ENCODE results near the gene DNAJC5G. TPM values are rescaled to one million over a fixed set of nuclear protein-coding genes. Genes with fewer than 3 reads are reported as not detected.
"Not testable (repeated sequence)": the region's sequence is repeated elsewhere in the genome, so short reads cannot be mapped to it uniquely, and the experiment has no call there.

The DNAJC5G gene
- total and polyA plus RNA-seq, 9 donors, result 0.16 to 0.83 (median 0.56) TPM; not detected in 6

- no peaks in the 10 kb centered on the region for H3K4me1 ChIP-seq (ENCODE audit: insufficient read depth)
- no peak for DNase-seq
- no peak overlapping the region for H3K4me3 ChIP-seq
- intact Hi-C loops (cut with DNase I), result no loop called here
- no peak overlapping the region for H3K27ac ChIP-seq
- H3K27me3 ChIP-seq, result no peaks in the 10 kb centered on the region
- TF ChIP-seq POLR2A (IDR thresholded peaks at IDR 0.05) (no peak), CTCF (IDR thresholded peaks at IDR 0.05) (no peak), EP300 (IDR thresholded peaks at IDR 0.05) (no peak)
- H3K9me3 ChIP-seq, result no peaks in the 10 kb centered on the region
- WGBS, 3 donors, result 85 to 86% (median 85%) methylated on average over 8 of the region's 8 CpGs
- no peaks in the 10 kb centered on the region for H3K36me3 ChIP-seq
Measured at GRCh38 chr2:27294928-27295327, 19.7 kb downstream of the DNAJC5G start.

GRCh38 chr2:27296481-27296880, 21.2 kb downstream of the DNAJC5G start:
- no peak overlapping the region for H3K4me3 ChIP-seq
- DNase-seq, result no peak
- intact Hi-C loops (cut with DNase I), result no loop called here

GRCh38 chr2:27297195-27297594, 22.0 kb downstream of the DNAJC5G start:
- Histone ChIP-seq H3K4me1 (ENCODE audit: insufficient read depth) (no peaks in the 10 kb centered on the region), H3K36me3 (no peaks in the 10 kb centered on the region), H3K27ac (no peak overlapping the region), H3K4me3 (no peak overlapping the region), H3K27me3 (no peaks in the 10 kb centered on the region), H3K9me3 (no peaks in the 10 kb centered on the region)
- intact Hi-C loops (cut with DNase I), result no loop called here
- no peak for DNase-seq
- TF ChIP-seq CTCF (IDR thresholded peaks at IDR 0.05), result no peak
- no peak for TF ChIP-seq POLR2A (IDR thresholded peaks at IDR 0.05)
- TF ChIP-seq EP300 (IDR thresholded peaks at IDR 0.05), result no peak
- 80 to 89% (median 82%) methylated on average over 3 of the region's 3 CpGs for WGBS, 3 donors

More at GRCh38 chr2:27296481-27296880, 21.2 kb downstream of the DNAJC5G start:
- Histone ChIP-seq H3K27ac (no peak overlapping the region), H3K4me1 (ENCODE audit: insufficient read depth) (no peaks in the 10 kb centered on the region), H3K27me3 (no peaks in the 10 kb centered on the region), H3K36me3 (no peaks in the 10 kb centered on the region), H3K9me3 (no peaks in the 10 kb centered on the region)
- no peak for TF ChIP-seq POLR2A (IDR thresholded peaks at IDR 0.05)
- TF ChIP-seq CTCF (IDR thresholded peaks at IDR 0.05), result no peak
- TF ChIP-seq EP300 (IDR thresholded peaks at IDR 0.05), result no peak
- 35 to 50% (median 39%) methylated on average over 4 of the region's 4 CpGs for WGBS, 3 donors

GRCh38 chr2:27298391-27299080, 23.3 kb downstream of the DNAJC5G start:
- intact Hi-C loops (cut with DNase I), result no loop called here
- 73 to 78% (median 75%) methylated on average over 18 of the region's 18 CpGs for WGBS, 3 donors
- H3K27me3 ChIP-seq, result no peaks in the 10 kb centered on the region

GRCh38 chr2:27300606-27301005, 25.4 kb downstream of the DNAJC5G start:
- H3K36me3 ChIP-seq, result not testable (repeated sequence)
- intact Hi-C loops (cut with DNase I), result loop anchor here in 1 of 4 donors (10.0 kb wide), 1 partner anchor 456 kb away; the partner anchor contains the start of gene DPYSL5

More at GRCh38 chr2:27298391-27299080, 23.3 kb downstream of the DNAJC5G start:
- Histone ChIP-seq H3K36me3 (no peaks in the 10 kb centered on the region), H3K4me1 (ENCODE audit: insufficient read depth) (no peaks in the 10 kb centered on the region), H3K9me3 (no peaks in the 10 kb centered on the region), H3K4me3 (no peak overlapping the region), H3K27ac (no peak overlapping the region)
- no peak for TF ChIP-seq EP300 (IDR thresholded peaks at IDR 0.05)
- no peak for TF ChIP-seq POLR2A (IDR thresholded peaks at IDR 0.05)
- no peak for TF ChIP-seq CTCF (IDR thresholded peaks at IDR 0.05)
- no peak for DNase-seq

More at GRCh38 chr2:27300606-27301005, 25.4 kb downstream of the DNAJC5G start:
- WGBS, 3 donors, result 70 to 82% (median 72%) methylated on average over 4 of the region's 4 CpGs
- not testable (repeated sequence) for H3K9me3 ChIP-seq; DNase-seq; H3K4me1 ChIP-seq (ENCODE audit: insufficient read depth); H3K4me3 ChIP-seq; H3K27ac ChIP-seq; H3K27me3 ChIP-seq
